Hepatocyte (in vitro differentiated cells): ENCODE results near the gene TXNRD1.

Experiments used
- CTCF ChIP-seq: fragments of 200-600 bp; sonication (generic); IDR thresholded peaks from 2 replicates; pipeline ENCODE4 v1.5.1; 2016; ENCODE audit warnings: antibody characterized with exemption, mild to moderate bottlenecking; ENCODE audit not compliant: poor library complexity
- EZH2phosphoT487 ChIP-seq: fragments of 200-600 bp; sonication (generic); IDR thresholded peaks from one replicate; pipeline ENCODE4 v1.6.1; 2018; ENCODE audit warnings: antibody characterized with exemption, mild to moderate bottlenecking, low read depth, moderate library complexity; ENCODE audit not compliant: unreplicated experiment, severe bottlenecking

- no peak for TF ChIP-seq EZH2phosphoT487
- no peak for TF ChIP-seq CTCF
Measured at GRCh38 chr12:104376650-104377513, 161.3 kb downstream of the TXNRD1 start.
